ENCODE results near the gene GMPR2. TPM values are rescaled to one million over a fixed set of nuclear protein-coding genes. Genes with fewer than 3 reads are reported as not detected.

The GMPR2 gene
- polyA plus RNA-seq, 3 donors = 84.4 to 84.7 (median 84.5) TPM

DNA sequence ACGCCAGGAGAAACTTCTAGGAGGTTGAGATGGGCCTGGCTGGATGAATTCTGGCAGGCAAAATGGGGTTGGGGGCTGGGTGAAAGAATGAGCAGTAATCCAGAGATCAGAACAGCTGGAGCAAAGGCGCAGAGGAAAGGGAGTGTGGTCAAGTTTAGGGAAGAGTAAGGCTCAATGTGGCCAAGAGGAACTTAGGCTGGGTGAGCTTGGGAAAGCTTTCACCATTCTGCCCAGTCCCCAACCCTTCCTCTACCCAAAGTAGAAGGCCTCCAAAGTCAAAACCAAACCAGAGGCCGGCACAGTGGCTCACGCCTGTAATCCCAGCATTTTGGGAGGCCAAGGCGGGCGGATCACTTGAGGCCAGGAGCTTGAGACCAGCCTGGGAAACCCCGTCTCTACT, 48.9 kb downstream of the GMPR2 start:
- Mint-ChIP-seq H3K27ac (peak overlapping the region; percentile 37 to 93 (median 83)), H3K4me3 (peak overlapping the region in 1 of 2 donors; percentile 23), H3K9me3 (peaks cover 0 to 5% (median 0%) of the 10 kb centered on the region in 7 donors), H3K4me1 (peaks cover 65% of the 10 kb centered on the region), H3K36me3 (peaks cover 8 to 14% of the 10 kb centered on the region in 2 donors), H3K27me3 (ENCODE audit: low read depth in 3 of 3) (peaks cover 0 to 4% (median 3%) of the 10 kb centered on the region in 3 donors)
- Histone ChIP-seq H2AFZ (ENCODE audit: insufficient read depth, low read depth, low read length, poor library complexity, severe bottlenecking) (no peak overlapping the region), H3K27me3 (ENCODE audit: control insufficient read depth in 2 of 2, insufficient read depth in 2 of 2, low read length in 2 of 2) (no peaks in the 10 kb centered on the region), H3K79me2 (ENCODE audit: insufficient read depth, low read length) (peaks cover 42% of the 10 kb centered on the region), H3K27ac (ENCODE audit: low read depth in 1 of 2, low read length in 2 of 2) (peak overlapping the region; percentile 38 to 98), H4K20me1 (ENCODE audit: insufficient read depth, low read length) (no peaks in the 10 kb centered on the region), H3K36me3 (replicated peaks in 1 of 2; ENCODE audit: control insufficient read depth in 1 of 2, insufficient read depth in 2 of 2, low read length in 2 of 2) (no peaks in the 10 kb centered on the region), H3K9me3 (replicated peaks in 1 of 2; ENCODE audit: control insufficient read depth in 1 of 2, insufficient read depth in 1 of 2, low read length in 2 of 2) (no peaks in the 10 kb centered on the region), H3K4me3 (replicated peaks in 1 of 3; ENCODE audit: low read depth in 2 of 3, low read length in 3 of 3) (peak overlapping the region in 1 of 3 experiments; percentile 3), H3K4me2 (replicated peaks; ENCODE audit: extremely low read depth, low read length, poor library complexity, severe bottlenecking) (no peak overlapping the region), H3K4me1 (ENCODE audit: control insufficient read depth in 1 of 2, insufficient read depth in 2 of 2, low read length in 2 of 2) (peaks cover 62 to 63% of the 10 kb centered on the region in 2 donors), H3K9ac (ENCODE audit: insufficient read depth, low read length, poor library complexity, severe bottlenecking) (no peak overlapping the region)
- peak in 2 of 3 donors; percentile 43 to 52 for DNase-seq
- intact Hi-C loops (cut with micrococcal nuclease) = no loop called here
- TF ChIP-seq, protein P1, sequence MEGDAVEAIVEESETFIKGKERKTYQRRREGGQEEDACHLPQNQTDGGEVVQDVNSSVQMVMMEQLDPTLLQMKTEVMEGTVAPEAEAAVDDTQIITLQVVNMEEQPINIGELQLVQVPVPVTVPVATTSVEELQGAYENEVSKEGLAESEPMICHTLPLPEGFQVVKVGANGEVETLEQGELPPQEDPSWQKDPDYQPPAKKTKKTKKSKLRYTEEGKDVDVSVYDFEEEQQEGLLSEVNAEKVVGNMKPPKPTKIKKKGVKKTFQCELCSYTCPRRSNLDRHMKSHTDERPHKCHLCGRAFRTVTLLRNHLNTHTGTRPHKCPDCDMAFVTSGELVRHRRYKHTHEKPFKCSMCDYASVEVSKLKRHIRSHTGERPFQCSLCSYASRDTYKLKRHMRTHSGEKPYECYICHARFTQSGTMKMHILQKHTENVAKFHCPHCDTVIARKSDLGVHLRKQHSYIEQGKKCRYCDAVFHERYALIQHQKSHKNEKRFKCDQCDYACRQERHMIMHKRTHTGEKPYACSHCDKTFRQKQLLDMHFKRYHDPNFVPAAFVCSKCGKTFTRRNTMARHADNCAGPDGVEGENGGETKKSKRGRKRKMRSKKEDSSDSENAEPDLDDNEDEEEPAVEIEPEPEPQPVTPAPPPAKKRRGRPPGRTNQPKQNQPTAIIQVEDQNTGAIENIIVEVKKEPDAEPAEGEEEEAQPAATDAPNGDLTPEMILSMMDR (IDR thresholded peaks at IDR 0.05) = no peak
- WGBS (ENCODE audit: insufficient coverage) = 96% methylated on average over 4 of the region's 7 CpGs

DNA sequence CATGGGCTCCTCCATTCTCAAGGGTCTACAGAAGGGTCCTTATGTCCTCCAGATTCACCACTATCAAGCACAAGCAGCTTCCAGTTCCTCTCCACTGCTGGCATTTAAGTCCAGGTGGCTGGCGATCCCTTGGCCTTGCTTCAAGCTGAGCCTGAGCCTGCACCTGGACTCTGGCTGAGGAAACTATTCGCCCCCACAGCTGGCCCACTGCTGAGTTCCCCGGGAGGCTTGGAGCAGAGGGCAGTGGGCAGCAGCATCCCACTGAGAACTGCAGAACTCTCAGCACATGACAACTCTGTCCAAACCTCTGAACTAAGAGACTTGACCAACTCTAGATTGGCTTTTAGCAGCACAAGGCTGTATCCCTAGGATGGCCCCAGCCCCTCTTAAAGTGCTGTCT, 50.0 kb downstream of the GMPR2 start:
- Histone ChIP-seq H3K4me2 (replicated peaks; ENCODE audit: extremely low read depth, low read length, poor library complexity, severe bottlenecking) (no peak overlapping the region), H3K9ac (ENCODE audit: insufficient read depth, low read length, poor library complexity, severe bottlenecking) (no peak overlapping the region), H3K4me1 (ENCODE audit: control insufficient read depth in 1 of 2, insufficient read depth in 2 of 2, low read length in 2 of 2) (peaks cover 51 to 52% of the 10 kb centered on the region in 2 donors), H2AFZ (ENCODE audit: insufficient read depth, low read depth, low read length, poor library complexity, severe bottlenecking) (no peak overlapping the region), H3K27me3 (ENCODE audit: control insufficient read depth in 2 of 2, insufficient read depth in 2 of 2, low read length in 2 of 2) (no peaks in the 10 kb centered on the region), H3K4me3 (replicated peaks in 1 of 3; ENCODE audit: low read depth in 2 of 3, low read length in 3 of 3) (no peak overlapping the region), H4K20me1 (ENCODE audit: insufficient read depth, low read length) (no peaks in the 10 kb centered on the region), H3K9me3 (replicated peaks in 1 of 2; ENCODE audit: control insufficient read depth in 1 of 2, insufficient read depth in 1 of 2, low read length in 2 of 2) (no peaks in the 10 kb centered on the region), H3K36me3 (replicated peaks in 1 of 2; ENCODE audit: control insufficient read depth in 1 of 2, insufficient read depth in 2 of 2, low read length in 2 of 2) (no peaks in the 10 kb centered on the region), H3K79me2 (ENCODE audit: insufficient read depth, low read length) (peaks cover 37% of the 10 kb centered on the region), H3K27ac (ENCODE audit: low read depth in 1 of 2, low read length in 2 of 2) (peak overlapping the region in 1 of 2 donors; percentile 98)
- Mint-ChIP-seq H3K4me3 (no peak overlapping the region), H3K27ac (peak overlapping the region in 2 of 7 donors; percentile 32 to 37), H3K27me3 (ENCODE audit: low read depth in 3 of 3) (peaks cover 0 to 4% (median 3%) of the 10 kb centered on the region in 3 donors), H3K4me1 (peaks cover 58% of the 10 kb centered on the region), H3K9me3 (peaks cover 0 to 3% (median 0%) of the 10 kb centered on the region in 7 donors), H3K36me3 (peaks cover 13 to 14% of the 10 kb centered on the region in 2 donors)
- intact Hi-C loops (cut with micrococcal nuclease) = no loop called here
- TF ChIP-seq, protein P1 (IDR thresholded peaks at IDR 0.05) = no peak
- no peak for DNase-seq
- WGBS (ENCODE audit: insufficient coverage) = 100% methylated on average over 3 of the region's 3 CpGs

Measured in CD14-positive monocyte (primary cell).